SJCRH30 (cell line): ENCODE measurements around the gene HOXA1. TPM values are rescaled to one million over a fixed set of nuclear protein-coding genes. Genes with fewer than 3 reads are reported as not detected.

ENCODE experiments used
- DNase-seq, 2 experiments: peaks; one replicate each; pipeline ENCODE4 v3.0.0-alpha.2; 2015 to 2020
- H3K27ac ChIP-seq: fragments of 250-450 bp; sonication (Bioruptor Pico); 2 replicates; pipeline ENCODE4 v1.5.1; 2020; ENCODE audit warnings: mild to moderate bottlenecking, moderate library complexity
- H3K27me3 ChIP-seq: fragments of 250-450 bp; sonication (Bioruptor Pico); 2 replicates; pipeline ENCODE4 v1.5.1; 2020; ENCODE audit warnings: mild to moderate bottlenecking, moderate library complexity
- H3K36me3 ChIP-seq: fragments of 250-450 bp; sonication (Bioruptor Pico); 2 replicates; pipeline ENCODE4 v1.5.1; 2020; ENCODE audit warnings: mild to moderate bottlenecking, moderate library complexity
- H3K4me1 ChIP-seq: fragments of 250-450 bp; sonication (Bioruptor Pico); 2 replicates; pipeline ENCODE4 v1.5.1; 2020; ENCODE audit warnings: mild to moderate bottlenecking, moderate library complexity
- H3K4me3 ChIP-seq: fragments of 250-450 bp; sonication (Bioruptor Pico); 2 replicates; pipeline ENCODE4 v1.5.1; 2020; ENCODE audit warnings: mild to moderate bottlenecking, moderate library complexity
- H3K9me3 ChIP-seq: fragments of 250-450 bp; sonication (Bioruptor Pico); replicated peaks from 2 replicates; pipeline ENCODE4 v1.5.1; 2020; ENCODE audit warnings: mild to moderate bottlenecking, moderate library complexity
- total RNA-seq: library from RNA; depleted of rRNA; stranded (reverse); fragments of >200 nt; shearing (Covaris generic); gene quantifications from 2 replicates; pipeline ENCODE4 v1.2.3, GENCODE V29; 2014

HOXA1 gene
- total RNA-seq, 1 experiment from 2014 or later: 7.3 TPM

DNA sequence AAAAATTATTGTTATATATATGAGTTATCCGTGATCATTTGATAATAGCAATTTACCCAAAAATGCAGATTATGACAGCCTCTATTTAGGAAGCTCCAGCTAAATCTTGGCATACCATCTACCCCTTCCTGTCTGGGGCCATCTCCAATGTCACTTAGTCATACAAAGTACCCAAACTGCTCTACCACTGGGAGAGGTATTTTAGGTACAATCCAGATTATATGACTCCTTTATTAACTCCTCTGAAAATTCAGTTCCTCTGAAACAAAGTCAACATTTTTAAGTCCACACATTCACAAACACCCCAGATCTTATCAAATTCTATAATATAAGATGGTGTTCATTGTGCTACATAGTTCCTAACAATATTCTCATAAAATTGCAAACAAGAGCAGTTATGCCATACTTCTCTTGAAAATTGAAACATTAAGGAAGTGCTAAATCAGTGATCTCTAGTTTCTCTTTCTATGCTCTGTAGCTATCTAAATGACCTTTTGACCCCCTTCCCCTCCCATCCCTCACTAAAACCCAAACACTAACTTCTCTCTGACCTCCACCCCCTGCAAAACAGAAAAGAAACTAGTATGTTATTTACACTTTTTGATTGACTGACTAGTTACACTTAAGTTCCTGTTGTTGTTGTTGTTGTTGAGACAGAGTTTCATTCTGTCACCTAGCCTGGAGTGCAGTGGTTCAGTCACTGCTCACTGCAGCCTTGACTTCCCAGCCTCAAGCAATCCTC is 16.4 kb downstream of the HOXA1 start:
- H3K36me3 ChIP-seq: no peaks in the 10 kb centered on the region
- no peaks in the 10 kb centered on the region for H3K9me3 ChIP-seq
- H3K4me1 ChIP-seq: no peaks in the 10 kb centered on the region; the same call in 1 of the 2 replicates
- H3K27ac ChIP-seq: no peak overlapping the region
- no peak overlapping the region for H3K4me3 ChIP-seq
- no peak for DNase-seq
- no peaks in the 10 kb centered on the region for H3K27me3 ChIP-seq

DNA sequence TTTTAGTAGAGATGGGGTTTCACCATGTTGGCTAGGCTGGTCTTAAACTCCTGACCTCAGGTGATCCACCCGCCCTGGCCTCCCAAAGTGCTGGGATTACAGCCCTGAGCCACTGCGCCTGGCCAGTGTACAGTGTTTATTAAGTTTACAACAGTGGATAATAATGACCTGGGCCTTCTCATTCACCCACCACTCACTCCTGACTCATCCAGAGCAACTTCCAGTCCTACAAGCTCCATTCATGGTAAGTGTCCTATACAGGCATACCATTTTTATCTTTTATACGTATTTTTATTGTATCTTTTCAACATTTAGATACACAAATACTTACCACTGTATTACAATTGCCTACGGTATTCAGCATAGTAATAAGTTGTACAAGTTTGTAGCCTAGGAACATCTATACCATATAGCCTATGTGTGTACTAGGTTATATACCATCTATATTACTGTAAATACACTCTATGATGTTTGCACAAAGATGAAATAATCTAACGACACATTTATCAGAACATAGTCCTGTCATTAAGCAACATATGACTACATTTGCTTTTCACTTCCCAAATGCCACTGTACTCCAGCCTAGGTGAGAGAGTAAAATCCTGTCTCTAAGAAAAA is 17.1 kb downstream of the HOXA1 start:
- no peak for DNase-seq
- H3K27me3 ChIP-seq: no peaks in the 10 kb centered on the region
- H3K27ac ChIP-seq: no peak overlapping the region
- no peaks in the 10 kb centered on the region for H3K9me3 ChIP-seq
- no peak overlapping the region for H3K4me3 ChIP-seq
- H3K4me1 ChIP-seq: no peaks in the 10 kb centered on the region; the same call in 1 of the 2 replicates
- H3K36me3 ChIP-seq: no peaks in the 10 kb centered on the region

DNA sequence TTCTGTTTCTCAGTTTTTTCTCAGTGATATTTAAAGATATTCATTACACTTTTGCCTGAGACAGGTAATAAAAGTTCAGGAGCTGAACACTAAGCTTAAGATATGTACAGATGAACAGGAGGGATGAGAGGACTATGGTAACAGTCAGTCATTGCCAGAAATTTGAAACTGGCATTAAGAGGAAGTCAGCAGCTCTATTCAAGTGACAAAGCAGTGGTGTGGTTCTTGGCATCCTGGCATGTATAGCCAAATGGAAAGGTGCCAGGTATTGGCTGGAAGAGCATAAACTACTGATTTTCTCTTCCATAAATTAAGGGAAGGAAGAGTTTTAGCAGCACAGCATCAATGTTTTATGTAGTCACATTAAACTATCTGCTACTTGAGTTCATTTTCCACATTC is 22.7 kb downstream of the HOXA1 start:
- Histone ChIP-seq H3K36me3 (no peaks in the 10 kb centered on the region), H3K27ac (no peak overlapping the region), H3K4me3 (no peak overlapping the region), H3K9me3 (no peaks in the 10 kb centered on the region), H3K4me1 (peaks cover 3% of the 10 kb centered on the region; the same call in 1 of the 2 replicates), H3K27me3 (no peaks in the 10 kb centered on the region)
- DNase-seq: no peak

DNA sequence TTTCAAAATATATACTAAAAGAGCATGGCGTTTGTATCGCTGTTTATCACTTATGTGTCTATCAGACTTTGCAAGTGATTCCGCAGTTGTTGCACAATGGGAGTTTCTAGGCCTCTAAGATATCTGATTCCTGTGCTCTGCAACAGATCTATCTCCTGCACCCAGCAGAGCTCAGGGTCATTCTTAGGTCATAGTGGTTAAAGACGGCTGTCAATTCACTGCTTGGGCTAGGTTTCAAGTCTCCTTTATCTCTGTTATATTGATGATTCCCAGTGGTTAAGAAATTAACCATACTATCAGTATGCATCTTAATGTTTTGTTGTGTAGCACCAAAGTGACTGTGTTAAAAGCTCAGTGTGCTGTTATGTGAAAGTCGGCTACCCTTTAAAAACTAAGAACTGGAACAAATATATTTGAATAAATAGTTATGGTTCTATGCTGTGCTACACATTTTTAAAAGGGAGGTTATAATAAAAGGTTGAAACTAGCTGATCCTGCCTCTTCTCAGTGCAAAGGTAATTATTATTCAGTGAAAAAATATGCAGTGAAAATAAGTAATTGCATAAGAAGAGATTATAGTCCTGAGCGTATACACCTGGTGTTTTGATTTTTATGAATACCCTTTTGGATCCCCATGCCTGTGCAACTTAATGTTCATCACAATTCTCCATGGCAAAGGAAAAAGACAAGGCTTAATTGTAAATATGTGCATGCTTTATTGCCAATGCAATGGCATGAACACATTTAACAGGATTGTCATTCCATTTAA is 24.0 kb downstream of the HOXA1 start:
- DNase-seq: peak in 1 of 2 experiments; percentile 40
- Histone ChIP-seq H3K4me1 (peaks cover 3% of the 10 kb centered on the region; the same call in 1 of the 2 replicates), H3K36me3 (no peaks in the 10 kb centered on the region), H3K27ac (no peak overlapping the region), H3K9me3 (no peaks in the 10 kb centered on the region), H3K27me3 (no peaks in the 10 kb centered on the region), H3K4me3 (no peak overlapping the region)

DNA sequence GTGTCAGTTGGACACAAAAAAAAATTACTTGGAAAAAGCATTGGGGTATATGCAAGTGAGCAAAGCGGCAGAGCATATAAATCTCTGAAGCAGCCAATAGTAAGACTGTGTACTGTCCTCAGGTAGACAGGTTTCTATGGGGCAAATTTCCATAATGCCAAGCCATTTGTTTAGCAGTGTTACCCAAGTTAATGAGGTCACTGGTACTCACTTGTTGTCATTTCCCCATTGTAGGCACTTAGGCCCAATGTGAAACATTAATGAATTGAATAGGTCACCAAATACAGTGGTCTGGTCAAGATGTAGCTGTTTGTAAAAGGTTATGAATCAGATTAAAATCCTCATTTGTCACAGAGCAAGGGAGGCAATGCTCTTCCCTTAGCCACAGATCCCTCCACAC is 27.5 kb downstream of the HOXA1 start:
- no peak overlapping the region for H3K4me3 ChIP-seq
- H3K4me1 ChIP-seq: peaks cover 10% of the 10 kb centered on the region
- H3K27ac ChIP-seq: no peak overlapping the region

DNA sequence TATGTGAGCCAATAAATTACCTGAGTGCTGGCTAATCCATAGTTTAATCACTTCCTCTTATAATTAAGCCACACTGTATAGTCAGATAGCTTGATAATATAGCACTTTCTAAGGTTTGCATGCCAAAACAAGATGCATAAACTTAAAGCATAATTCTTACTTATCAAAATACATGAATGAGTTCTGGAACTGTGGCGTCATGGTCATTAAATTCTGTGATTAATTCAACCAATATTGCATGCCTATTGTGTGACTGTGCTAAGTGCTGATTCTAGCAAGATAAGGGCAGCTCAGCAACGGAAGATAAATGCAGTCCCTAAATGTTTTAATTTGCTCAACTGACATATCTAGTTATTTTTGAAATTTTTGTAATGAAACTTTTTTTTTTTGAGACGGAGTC is 29.7 kb downstream of the HOXA1 start:
- H3K9me3 ChIP-seq: no peaks in the 10 kb centered on the region
- no peaks in the 10 kb centered on the region for H3K27me3 ChIP-seq
- H3K27ac ChIP-seq: no peak overlapping the region
- H3K4me3 ChIP-seq: no peak overlapping the region
- DNase-seq: no peak
- peaks cover 6% of the 10 kb centered on the region for H3K4me1 ChIP-seq
- H3K36me3 ChIP-seq: no peaks in the 10 kb centered on the region

More for the DNA sequence above, 27.5 kb downstream of the HOXA1 start:
- H3K9me3 ChIP-seq: no peaks in the 10 kb centered on the region
- DNase-seq: no peak
- no peaks in the 10 kb centered on the region for H3K27me3 ChIP-seq
- H3K36me3 ChIP-seq: no peaks in the 10 kb centered on the region

DNA sequence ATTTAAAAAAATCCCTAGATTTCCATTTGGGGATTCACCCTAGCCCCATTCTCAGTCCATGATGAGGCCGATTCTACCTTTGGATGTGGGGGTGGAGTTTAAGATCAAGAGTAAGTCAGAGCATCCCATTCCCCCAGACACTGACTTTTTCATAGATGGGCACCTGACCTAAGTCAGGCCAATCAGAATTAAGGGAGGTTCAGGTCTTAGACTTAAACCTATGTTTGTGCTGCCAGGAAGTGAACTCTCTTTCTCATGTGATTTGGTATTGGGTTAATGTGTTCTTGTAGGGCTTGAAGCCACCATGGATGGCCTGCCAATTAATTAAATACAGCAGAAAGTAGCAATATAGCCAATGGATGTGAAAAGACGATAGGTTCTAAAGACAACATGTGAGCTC is 30.1 kb downstream of the HOXA1 start:
- no peak overlapping the region for H3K27ac ChIP-seq
- H3K27me3 ChIP-seq: no peaks in the 10 kb centered on the region
- no peaks in the 10 kb centered on the region for H3K36me3 ChIP-seq

DNA sequence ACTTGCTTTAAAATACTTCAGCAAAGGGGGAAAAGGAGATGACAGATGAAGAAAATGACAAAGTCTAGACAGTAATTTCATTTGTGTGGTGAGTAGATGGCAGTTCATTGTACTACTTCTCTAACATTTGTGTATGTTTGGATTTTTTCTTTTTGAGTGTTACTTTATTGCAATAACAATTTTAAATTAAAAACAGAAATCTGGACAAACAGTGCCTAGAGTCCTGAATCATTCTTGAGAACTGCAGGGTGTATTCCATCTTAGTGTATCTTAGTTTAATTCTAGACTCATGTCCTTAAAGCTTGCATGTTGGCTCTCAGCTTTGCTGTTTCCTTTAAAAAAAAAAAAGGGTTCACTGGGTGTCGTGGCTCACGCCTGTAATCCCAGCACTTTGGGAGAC is 31.1 kb downstream of the HOXA1 start:
- Histone ChIP-seq H3K27me3 (no peaks in the 10 kb centered on the region; the same call in 1 of the 2 replicates), H3K9me3 (no peaks in the 10 kb centered on the region), H3K36me3 (no peaks in the 10 kb centered on the region), H3K27ac (no peak overlapping the region), H3K4me3 (no peak overlapping the region), H3K4me1 (peaks cover 6% of the 10 kb centered on the region; the same call in 1 of the 2 replicates)
- no peak for DNase-seq

More for the DNA sequence above, 30.1 kb downstream of the HOXA1 start:
- Histone ChIP-seq H3K9me3 (no peaks in the 10 kb centered on the region), H3K4me3 (no peak overlapping the region), H3K4me1 (peaks cover 6% of the 10 kb centered on the region; the same call in 1 of the 2 replicates)
- DNase-seq: no peak

DNA sequence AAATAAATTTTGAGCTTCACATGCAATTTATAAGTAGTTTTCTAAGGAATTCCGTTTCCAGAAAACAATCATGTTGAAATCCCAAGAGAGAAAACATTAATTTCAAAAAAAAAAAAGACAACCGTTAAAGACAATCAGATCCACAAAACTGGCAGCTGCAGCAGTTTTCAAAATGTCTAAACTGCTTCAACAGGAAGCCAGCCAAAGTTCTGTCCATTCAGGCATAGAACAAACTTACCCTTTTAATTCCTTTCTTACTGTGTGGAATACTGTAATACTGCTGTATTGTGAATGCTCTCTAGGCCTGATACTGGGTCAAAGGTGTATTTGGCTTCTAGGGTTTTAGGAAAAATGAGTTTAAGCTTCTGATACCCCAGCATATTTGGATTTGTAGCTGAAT is 31.6 kb downstream of the HOXA1 start:
- no peaks in the 10 kb centered on the region; the same call in 1 of the 2 replicates for H3K27me3 ChIP-seq
- no peaks in the 10 kb centered on the region for H3K9me3 ChIP-seq
- no peak for DNase-seq
- no peak overlapping the region for H3K4me3 ChIP-seq
- H3K4me1 ChIP-seq: peaks cover 6% of the 10 kb centered on the region; the same call in 1 of the 2 replicates
- no peaks in the 10 kb centered on the region for H3K36me3 ChIP-seq
- H3K27ac ChIP-seq: no peak overlapping the region

DNA sequence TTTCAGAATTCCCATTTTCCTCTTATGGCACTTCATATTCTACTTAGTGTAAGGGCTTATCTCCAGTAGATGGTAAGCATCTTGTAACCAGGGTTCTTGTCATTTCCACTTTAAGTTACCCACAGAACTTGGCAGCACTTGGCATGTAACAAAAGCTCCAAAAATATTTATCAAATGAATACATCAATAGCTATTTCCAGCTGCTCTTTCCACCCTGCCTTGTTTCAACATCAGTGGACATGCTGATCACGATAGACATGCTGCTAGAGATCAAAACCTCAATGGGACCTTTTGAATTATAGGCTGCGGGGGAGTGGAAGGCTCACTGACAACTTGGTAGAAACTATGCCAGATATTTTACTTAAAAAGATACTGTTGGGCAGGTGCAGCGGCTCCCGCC is 32.9 kb downstream of the HOXA1 start:
- H3K4me3 ChIP-seq: no peak overlapping the region
- H3K36me3 ChIP-seq: no peaks in the 10 kb centered on the region
- no peaks in the 10 kb centered on the region for H3K9me3 ChIP-seq
- H3K27me3 ChIP-seq: no peaks in the 10 kb centered on the region; the same call in 1 of the 2 replicates
- no peak overlapping the region for H3K27ac ChIP-seq
- peaks cover 6% of the 10 kb centered on the region; the same call in 1 of the 2 replicates for H3K4me1 ChIP-seq
- DNase-seq: no peak

DNA sequence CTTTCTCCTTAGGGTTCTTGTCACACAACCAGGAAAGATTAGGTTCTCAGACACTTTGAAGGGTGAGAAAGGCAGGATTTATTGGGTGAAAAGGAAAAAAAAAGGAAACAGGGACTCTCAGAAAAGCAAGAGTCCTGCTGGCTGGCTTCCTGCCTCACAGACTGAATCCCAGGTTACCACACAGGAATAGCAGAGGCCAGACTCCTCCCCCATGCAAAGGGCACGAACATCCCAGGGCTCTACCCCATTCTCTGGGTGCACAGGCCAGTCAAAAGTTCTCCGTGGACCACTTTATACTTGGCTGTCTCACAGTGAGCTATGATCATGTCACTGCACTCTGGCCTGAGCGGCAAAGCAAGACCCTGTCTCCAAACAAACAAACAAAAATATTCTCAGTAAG is 42.6 kb downstream of the HOXA1 start:
- no peak for DNase-seq
- H3K36me3 ChIP-seq: no peaks in the 10 kb centered on the region
- no peaks in the 10 kb centered on the region for H3K27me3 ChIP-seq
- no peak overlapping the region for H3K4me3 ChIP-seq
- no peaks in the 10 kb centered on the region for H3K4me1 ChIP-seq
- H3K9me3 ChIP-seq: no peaks in the 10 kb centered on the region
- no peak overlapping the region for H3K27ac ChIP-seq

DNA sequence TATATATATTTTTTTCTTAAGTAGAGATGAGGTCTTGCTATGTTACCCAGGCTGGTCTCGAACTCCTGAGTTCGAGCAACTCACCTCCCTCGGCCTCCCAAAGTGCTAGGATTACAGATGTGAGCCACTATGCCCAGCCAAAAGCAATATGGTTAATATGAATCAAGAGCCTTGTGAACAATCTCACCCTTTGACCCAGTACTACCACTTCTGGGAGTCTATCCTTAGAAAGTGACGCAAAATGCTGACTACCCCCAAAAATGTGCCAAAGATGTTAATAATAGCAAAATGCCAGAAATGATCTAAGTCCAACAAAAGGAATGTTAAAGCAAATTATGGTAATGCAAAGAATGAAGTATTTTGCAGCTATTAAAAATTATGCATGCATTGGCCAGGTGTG is 44.3 kb downstream of the HOXA1 start:
- no peak for DNase-seq
- Histone ChIP-seq H3K27me3 (no peaks in the 10 kb centered on the region), H3K9me3 (no peaks in the 10 kb centered on the region), H3K27ac (no peak overlapping the region), H3K36me3 (no peaks in the 10 kb centered on the region), H3K4me1 (no peaks in the 10 kb centered on the region), H3K4me3 (no peak overlapping the region)

DNA sequence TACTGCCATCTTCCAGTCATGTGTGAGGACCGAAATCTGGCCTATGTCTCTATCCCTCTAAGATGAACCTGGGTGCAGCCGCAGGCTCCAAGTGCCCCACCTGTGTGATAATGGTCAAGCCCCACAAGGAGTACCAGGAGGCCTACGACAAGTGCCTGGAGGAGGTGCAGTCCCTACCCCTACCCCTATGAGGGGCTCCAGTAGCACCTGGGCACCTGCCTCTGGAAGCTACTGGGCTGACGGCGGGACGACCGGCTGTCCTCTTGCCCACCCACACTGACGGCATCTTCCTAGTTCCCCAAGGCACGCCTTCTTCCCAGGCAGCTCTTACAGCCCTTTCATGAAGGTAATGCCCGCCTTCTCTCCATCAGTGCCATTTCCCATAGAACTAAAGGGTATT is 47.4 kb downstream of the HOXA1 start:
- no peaks in the 10 kb centered on the region for H3K9me3 ChIP-seq
- H3K36me3 ChIP-seq: no peaks in the 10 kb centered on the region
- no peaks in the 10 kb centered on the region for H3K27me3 ChIP-seq
- no peak overlapping the region for H3K27ac ChIP-seq
- no peaks in the 10 kb centered on the region for H3K4me1 ChIP-seq
- no peak overlapping the region for H3K4me3 ChIP-seq
- DNase-seq: no peak

DNA sequence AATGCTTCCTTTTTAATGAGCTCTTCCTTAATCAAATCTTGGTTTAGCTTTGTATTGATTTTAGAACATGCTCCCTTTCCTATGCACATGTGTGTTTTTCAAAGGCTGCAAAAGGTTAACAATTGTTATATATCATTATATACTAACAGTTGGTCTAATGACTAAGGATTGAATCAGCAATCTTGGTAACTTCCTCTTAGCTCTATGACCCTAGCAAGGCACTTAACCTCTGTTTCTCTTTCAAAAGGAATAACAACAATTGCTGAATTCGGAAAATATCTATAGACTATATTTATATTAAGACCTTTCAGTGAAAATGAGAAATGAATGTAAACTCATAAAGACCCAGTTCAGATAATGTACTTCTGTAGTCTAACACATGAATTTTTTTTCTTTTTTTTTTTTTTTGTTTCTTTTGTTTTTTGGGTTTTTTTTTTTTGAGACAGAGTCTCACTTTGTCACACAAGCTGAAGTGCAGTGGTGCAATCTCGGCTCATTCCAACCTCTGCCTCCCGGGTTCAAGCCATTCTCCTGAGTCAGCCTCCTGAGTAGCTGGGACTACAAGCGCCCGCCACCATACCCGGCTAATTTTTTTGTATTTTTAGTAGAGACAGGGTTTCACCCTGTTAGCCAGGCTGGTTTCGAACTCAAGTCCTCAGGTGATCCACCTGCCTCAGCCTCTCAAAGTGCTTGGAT is 48.8 kb downstream of the HOXA1 start:
- no peaks in the 10 kb centered on the region for H3K36me3 ChIP-seq
- H3K4me1 ChIP-seq: no peaks in the 10 kb centered on the region
- no peak overlapping the region for H3K4me3 ChIP-seq
- H3K27ac ChIP-seq: no peak overlapping the region
- no peaks in the 10 kb centered on the region for H3K27me3 ChIP-seq
- no peaks in the 10 kb centered on the region for H3K9me3 ChIP-seq
- no peak for DNase-seq
